ENCODE data around the gene KCNT2.
"Not testable (repeated sequence)": the region's sequence is repeated elsewhere in the genome, so short reads cannot be mapped to it uniquely, and the experiment has no call there.

The KCNT2 gene

GRCh38 chr1:196319301-196319700 is 288.9 kb downstream of the KCNT2 start:
- no peak for DNase-seq (ENCODE audit: low read depth)

GRCh38 chr1:196317535-196318522 is 290.4 kb downstream of the KCNT2 start:
- DNase-seq (ENCODE audit: low read depth), result no peak

GRCh38 chr1:196312739-196313138 is 295.5 kb downstream of the KCNT2 start:
- no peak for DNase-seq (ENCODE audit: low read depth)

- DNase-seq (ENCODE audit: low read depth), result no peak
These were observed 298.9 kb downstream of the KCNT2 start for GRCh38 chr1:196309386-196309785.

GRCh38 chr1:196308176-196308575 is 300.1 kb downstream of the KCNT2 start:
- no peak for DNase-seq (ENCODE audit: low read depth)

GRCh38 chr1:196306421-196306820 is 301.8 kb downstream of the KCNT2 start:
- DNase-seq (ENCODE audit: low read depth), result no peak

GRCh38 chr1:196305216-196305615 is 303.0 kb downstream of the KCNT2 start:
- DNase-seq (ENCODE audit: low read depth), result no peak

- DNase-seq (ENCODE audit: low read depth), result no peak
These were observed 305.3 kb downstream of the KCNT2 start for GRCh38 chr1:196302981-196303380.

- DNase-seq (ENCODE audit: low read depth), result no peak
These were observed 305.8 kb downstream of the KCNT2 start for GRCh38 chr1:196302420-196302819.

GRCh38 chr1:196295766-196296165 is 312.5 kb downstream of the KCNT2 start:
- DNase-seq (ENCODE audit: low read depth), result no peak

GRCh38 chr1:196278816-196279215 is 329.4 kb downstream of the KCNT2 start:
- DNase-seq (ENCODE audit: low read depth), result no peak

GRCh38 chr1:196277860-196278259 is 330.4 kb downstream of the KCNT2 start:
- DNase-seq (ENCODE audit: low read depth), result no peak

GRCh38 chr1:196271212-196271947 is 336.9 kb downstream of the KCNT2 start:
- DNase-seq (ENCODE audit: low read depth), result no peak

- not testable (repeated sequence) for DNase-seq (ENCODE audit: low read depth)
These were observed 345.2 kb downstream of the KCNT2 start for GRCh38 chr1:196263086-196263485.

- DNase-seq (ENCODE audit: low read depth), result no peak
These were observed 348.0 kb downstream of the KCNT2 start for GRCh38 chr1:196260270-196260669.

- DNase-seq (ENCODE audit: low read depth), result no peak
These were observed 348.9 kb downstream of the KCNT2 start for GRCh38 chr1:196259316-196259715.

- DNase-seq (ENCODE audit: low read depth), result no peak
These were observed 352.5 kb downstream of the KCNT2 start for GRCh38 chr1:196255762-196256161.

- DNase-seq (ENCODE audit: low read depth), result no peak
These were observed 378.7 kb downstream of the KCNT2 start for GRCh38 chr1:196229546-196229945.

GRCh38 chr1:196214866-196215265 is 393.4 kb downstream of the KCNT2 start:
- no peak for DNase-seq (ENCODE audit: low read depth)

- DNase-seq (ENCODE audit: low read depth), result no peak
These were observed 398.3 kb downstream of the KCNT2 start for GRCh38 chr1:196209983-196210382.

GRCh38 chr1:196209265-196209664 is 399.0 kb downstream of the KCNT2 start:
- DNase-seq (ENCODE audit: low read depth), result no peak

- no peak for DNase-seq (ENCODE audit: low read depth)
These were observed 400.5 kb downstream of the KCNT2 start for GRCh38 chr1:196207612-196208217.

GRCh38 chr1:196205882-196206281 is 402.4 kb downstream of the KCNT2 start:
- DNase-seq (ENCODE audit: low read depth), result no peak

Measured in stimulated activated CD8-positive, alpha-beta memory T cell treated with anti-CD3 and anti-CD28 coated beads, Interleukin-4, amount 100 ng/mL, for 24 hours (primary cell).